Body of pancreas (tissue), 4 donors: ENCODE results near the gene PLCB4. TPM values are rescaled to one million over a fixed set of nuclear protein-coding genes. Genes with fewer than 3 reads are reported as not detected.

Source experiments
- ATAC-seq: fragments of 150-250 bp; one replicate; pipeline ENCODE4 v1.9.1; 2016
- DNase-seq, 4 donors: peaks; one replicate each; pipeline ENCODE4 v3.0.0-alpha.2; 2019
- H3K27ac ChIP-seq, 4 donors: fragments of 200-600 bp; sonication (generic); 1 replicate in 3 of 4; 2 replicates in 1 of 4; pipeline versions ENCODE4 v1.5.1 to v1.6.1; 2016 to 2019; ENCODE audit warnings: mild to moderate bottlenecking in 1 of 4, mixed read lengths in 1 of 4, moderate library complexity in 1 of 4
- H3K27me3 ChIP-seq, 2 donors: fragments of 200-600 bp; sonication (generic); one replicate each; pipeline ENCODE4 v1.6.0; 2016; ENCODE audit warnings: mild to moderate bottlenecking in 1 of 2
- H3K36me3 ChIP-seq, 2 donors: fragments of 200-600 bp; sonication (generic); replicated peaks in 1 of 2; 2 replicates each; pipeline ENCODE4 v1.5.1; 2016; ENCODE audit warnings: low read depth in 2 of 2; ENCODE audit not compliant: insufficient read depth in 1 of 2
- H3K4me1 ChIP-seq: fragments of 200-600 bp; sonication (generic); one replicate; pipeline ENCODE4 v1.6.0; 2016
- H3K4me3 ChIP-seq, 2 donors: fragments of 200-600 bp; sonication (generic); 1 replicate in 1 of 2; 2 replicates in 1 of 2; pipeline ENCODE4 v1.5.1; 2016 to 2019
- H3K9me3 ChIP-seq, 3 donors: fragments of 200-600 bp; sonication (generic); 1 replicate in 2 of 3; 2 replicates in 1 of 3; pipeline ENCODE4 v1.5.1; 2016
- POLR2A ChIP-seq, 3 donors: fragments of 450-650 bp; IDR thresholded peaks; one replicate each; pipeline ENCODE4 v1.6.1; 2016; ENCODE audit warnings: antibody characterized with exemption in 3 of 3, mild to moderate bottlenecking in 2 of 3
- WGBS, 2 donors: methylation state at CpG; one replicate each; pipeline ENCODE4 v1.1.5; 2017; 5-methylcytosine and 5-hydroxymethylcytosine counted together
- intact Hi-C: fragments of 100-400 bp; cut with DNase I; formaldehyde crosslinking; loops from one replicate; pipeline ENCODE4 v1.15.1; 2023
- total RNA-seq, 2 donors: library from RNA; depleted of rRNA; stranded (reverse); fragments of >200 nt; gene quantifications; one replicate each; pipeline ENCODE4 v1.1.0, GENCODE V29; 2016
- TF ChIP-seq, protein P1 (sequence below), 7 experiments: fragments of 450-650 bp in 4 of 7; fragments of 200-600 bp in 3 of 7; sonication (generic) in 3 of 7; IDR thresholded peaks; one replicate each; pipeline ENCODE4 v1.5.1; 2016 to 2019; ENCODE audit warnings: antibody characterized with exemption in 7 of 7

PLCB4 gene
- total RNA-seq, 2 donors from 2014 or later, result 1.3 to 3.4 TPM

GRCh38 chr20:9112541-9113515 is 43.9 kb downstream of the PLCB4 start:
- intact Hi-C loops, result no loop called here
- H3K27ac ChIP-seq, result no peak overlapping the region
- H3K4me3 ChIP-seq, result no peak overlapping the region
- DNase-seq, result peak in 2 of 4 donors; percentile 15 to 22
- TF ChIP-seq, protein P1, sequence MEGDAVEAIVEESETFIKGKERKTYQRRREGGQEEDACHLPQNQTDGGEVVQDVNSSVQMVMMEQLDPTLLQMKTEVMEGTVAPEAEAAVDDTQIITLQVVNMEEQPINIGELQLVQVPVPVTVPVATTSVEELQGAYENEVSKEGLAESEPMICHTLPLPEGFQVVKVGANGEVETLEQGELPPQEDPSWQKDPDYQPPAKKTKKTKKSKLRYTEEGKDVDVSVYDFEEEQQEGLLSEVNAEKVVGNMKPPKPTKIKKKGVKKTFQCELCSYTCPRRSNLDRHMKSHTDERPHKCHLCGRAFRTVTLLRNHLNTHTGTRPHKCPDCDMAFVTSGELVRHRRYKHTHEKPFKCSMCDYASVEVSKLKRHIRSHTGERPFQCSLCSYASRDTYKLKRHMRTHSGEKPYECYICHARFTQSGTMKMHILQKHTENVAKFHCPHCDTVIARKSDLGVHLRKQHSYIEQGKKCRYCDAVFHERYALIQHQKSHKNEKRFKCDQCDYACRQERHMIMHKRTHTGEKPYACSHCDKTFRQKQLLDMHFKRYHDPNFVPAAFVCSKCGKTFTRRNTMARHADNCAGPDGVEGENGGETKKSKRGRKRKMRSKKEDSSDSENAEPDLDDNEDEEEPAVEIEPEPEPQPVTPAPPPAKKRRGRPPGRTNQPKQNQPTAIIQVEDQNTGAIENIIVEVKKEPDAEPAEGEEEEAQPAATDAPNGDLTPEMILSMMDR (IDR thresholded peaks at IDR 0.05), result no peak
- TF ChIP-seq POLR2A (IDR thresholded peaks at IDR 0.05), result no peak
- H3K36me3 ChIP-seq, result no peaks in the 10 kb centered on the region
- H3K4me1 ChIP-seq, result no peaks in the 10 kb centered on the region
- H3K27me3 ChIP-seq, result no peaks in the 10 kb centered on the region
- ATAC-seq, result peak; percentile 50
- no peaks in the 10 kb centered on the region for H3K9me3 ChIP-seq
- WGBS, 2 donors, result 36 to 46% methylated on average over 6 of the region's 6 CpGs

GRCh38 chr20:9114709-9115108 is 45.8 kb downstream of the PLCB4 start:
- H3K4me1 ChIP-seq, result no peaks in the 10 kb centered on the region
- intact Hi-C loops, result no loop called here
- ATAC-seq (no peak), DNase-seq (no peak)
- H3K9me3 ChIP-seq, result no peaks in the 10 kb centered on the region
- TF ChIP-seq POLR2A (IDR thresholded peaks at IDR 0.05), result no peak
- TF ChIP-seq, protein P1 (IDR thresholded peaks at IDR 0.05), result no peak
- H3K4me3 ChIP-seq, result no peak overlapping the region
- 34 to 51% methylated on average over 3 to 4 of the region's 4 CpGs for WGBS, 2 donors
- no peak overlapping the region for H3K27ac ChIP-seq
- no peaks in the 10 kb centered on the region for H3K36me3 ChIP-seq
- no peaks in the 10 kb centered on the region for H3K27me3 ChIP-seq

DNA sequence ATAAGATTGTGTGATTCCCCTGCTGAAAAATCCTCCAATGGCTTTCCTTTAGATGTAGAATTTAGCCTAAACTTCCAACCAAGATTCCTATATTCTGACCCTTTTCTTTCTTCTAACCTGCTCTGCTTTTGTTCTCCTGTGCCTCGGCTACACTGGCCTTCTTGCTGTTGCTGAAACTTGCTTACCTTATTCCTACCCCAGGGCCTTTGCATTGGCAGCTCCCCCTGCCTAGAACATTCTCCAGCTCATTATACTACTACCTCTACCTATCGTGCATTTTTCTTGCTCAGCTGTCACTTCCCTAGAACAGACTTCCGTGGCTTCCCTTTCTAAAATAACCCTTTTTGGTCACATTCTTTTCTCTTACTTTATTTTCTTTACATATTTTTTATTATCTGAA is 48.7 kb downstream of the PLCB4 start:
- no peaks in the 10 kb centered on the region for H3K4me1 ChIP-seq
- no peak overlapping the region for H3K27ac ChIP-seq
- DNase-seq (no peak), ATAC-seq (no peak)
- no peaks in the 10 kb centered on the region for H3K36me3 ChIP-seq
- WGBS, 2 donors, result 51 to 65% methylated on average over 3 of the region's 3 CpGs
- no peaks in the 10 kb centered on the region for H3K9me3 ChIP-seq
- intact Hi-C loops, result no loop called here
- no peaks in the 10 kb centered on the region for H3K27me3 ChIP-seq
- H3K4me3 ChIP-seq, result no peak overlapping the region
- TF ChIP-seq POLR2A (IDR thresholded peaks at IDR 0.05), result no peak
- TF ChIP-seq, protein P1 (IDR thresholded peaks at IDR 0.05), result no peak

DNA sequence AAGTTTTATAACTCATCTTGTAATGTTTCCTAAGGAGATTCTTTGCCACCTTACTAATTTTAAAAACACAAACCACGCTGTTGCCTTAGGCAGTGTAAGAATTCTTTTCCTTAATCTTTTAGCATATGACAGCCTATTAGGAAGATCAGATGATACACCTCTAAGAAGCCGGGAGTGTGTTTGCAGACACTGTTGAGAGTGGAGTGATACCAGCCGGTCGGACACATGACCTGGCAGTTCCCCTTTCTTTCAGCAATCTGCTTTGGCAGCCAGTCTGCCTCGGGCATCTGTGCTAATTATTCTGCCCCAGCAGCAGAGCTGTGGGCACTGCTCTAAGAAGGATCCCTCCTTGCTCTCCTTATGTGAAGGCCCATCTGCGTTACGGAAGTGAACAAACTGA is 50.9 kb downstream of the PLCB4 start:
- no peak for TF ChIP-seq POLR2A (IDR thresholded peaks at IDR 0.05)
- TF ChIP-seq, protein P1 (IDR thresholded peaks at IDR 0.05), result no peak
- no peak for ATAC-seq
- 62 to 63% methylated on average over 7 of the region's 7 CpGs for WGBS, 2 donors
- DNase-seq, result peak in 3 of 4 donors; percentile 18 to 28 (median 22)
- Histone ChIP-seq H3K27ac (no peak overlapping the region), H3K27me3 (no peaks in the 10 kb centered on the region), H3K4me1 (no peaks in the 10 kb centered on the region), H3K36me3 (no peaks in the 10 kb centered on the region), H3K9me3 (no peaks in the 10 kb centered on the region), H3K4me3 (no peak overlapping the region)
- intact Hi-C loops, result no loop called here
